Keratinocyte (primary cell): ENCODE data around the gene LYL1.

ENCODE experiments used
- CTCF ChIP-seq, 3 experiments: IDR thresholded peaks in 1 of 3; conservative IDR thresholded peaks in 1 of 3; optimal IDR thresholded peaks in 1 of 3; 2 replicates in 2 of 3; 3 replicates in 1 of 3; pipeline versions ENCODE3 to v1.5.1; 2011; ENCODE audit warnings: low read length in 3 of 3, mild to moderate bottlenecking in 3 of 3, moderate library complexity in 2 of 3, control low read depth in 1 of 3, inconsistent platforms in 1 of 3; ENCODE audit not compliant: insufficient read depth in 2 of 3; ENCODE audit errors: extremely low read depth in 1 of 3
- EZH2 ChIP-seq: IDR thresholded peaks from one replicate; pipeline ENCODE4 v1.6.1; 2012; ENCODE audit warnings: inconsistent platforms, mild to moderate bottlenecking, low read length, moderate library complexity

DNA sequence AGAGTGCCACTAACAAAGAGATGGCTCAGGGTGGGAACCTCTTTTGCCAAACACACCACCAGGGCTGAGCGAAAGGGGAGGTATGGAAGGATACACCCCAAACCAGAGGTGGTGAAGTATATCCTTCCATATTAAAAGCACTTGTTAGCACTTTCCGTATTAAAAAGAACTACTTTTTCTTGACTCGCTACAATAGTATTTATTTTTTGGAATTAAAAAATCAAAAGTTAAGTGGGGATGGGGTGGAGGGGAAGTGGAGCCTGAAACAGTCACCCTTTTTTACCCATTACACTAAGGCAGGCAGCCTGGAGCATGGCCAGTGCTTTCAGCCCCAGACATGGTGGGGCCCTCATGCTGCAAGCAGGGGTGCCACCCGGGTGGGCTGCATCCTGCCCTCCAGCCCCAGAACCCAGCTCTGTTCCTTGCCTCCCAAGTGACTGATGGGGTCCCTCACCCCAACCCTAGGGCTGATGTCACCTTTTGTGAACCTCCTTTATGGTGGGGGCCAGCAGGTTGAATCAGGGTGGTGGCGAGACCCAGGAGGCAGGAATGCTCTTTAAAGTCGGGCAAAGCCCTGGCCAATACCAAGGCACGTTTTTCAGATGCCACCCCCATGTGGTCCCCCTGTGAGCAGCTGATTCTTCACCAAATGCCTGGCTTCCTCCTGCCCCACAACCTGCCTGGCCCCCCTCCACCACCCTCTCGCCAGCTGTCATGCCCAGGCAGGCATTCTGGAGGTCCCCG, 31.0 kb downstream of the LYL1 start:
- no peak for TF ChIP-seq CTCF (optimal IDR thresholded peaks at IDR 0.05 in 1 of 3, IDR thresholded peaks at IDR 0.05 in 1 of 3, conservative IDR thresholded peaks at IDR 0.05 in 1 of 3; ENCODE audit: extremely low read depth in 1 of 3, insufficient read depth in 2 of 3, low read length in 3 of 3)
- TF ChIP-seq EZH2: no peak
